NB4 (cell line): ENCODE results near the gene CACNA1B.

Experiments used
- DNase-seq: peaks from one replicate; pipeline ENCODE4 v3.0.0; 2010; ENCODE audit warnings: low read depth
- H3K4me3 ChIP-seq: one replicate; pipeline ENCODE4 v1.5.1; 2011; ENCODE audit warnings: mild to moderate bottlenecking, low read depth, low read length, moderate library complexity
- CTCF ChIP-seq: IDR thresholded peaks from one replicate; pipeline ENCODE4 v1.5.1; 2012; ENCODE audit warnings: low read depth, low read length
- MYC ChIP-seq: IDR thresholded peaks from 2 replicates; pipeline ENCODE4 v1.6.1; 2011; ENCODE audit warnings: low read depth, low read length
- POLR2A ChIP-seq: IDR thresholded peaks from 2 replicates; pipeline ENCODE4 v1.6.1; 2011; ENCODE audit warnings: mild to moderate bottlenecking; ENCODE audit not compliant: insufficient read length; ENCODE audit errors: extremely low read depth
- TF ChIP-seq, protein P1 (sequence below): IDR thresholded peaks from 2 replicates; pipeline ENCODE4 v1.6.1; 2011; ENCODE audit warnings: low read depth, low read length

The CACNA1B gene

GRCh38 chr9:137879052-137879451 is 1.5 kb downstream of the CACNA1B start:
- DNase-seq, result no peak
- H3K4me3 ChIP-seq, result no peak overlapping the region
- TF ChIP-seq, protein P1, sequence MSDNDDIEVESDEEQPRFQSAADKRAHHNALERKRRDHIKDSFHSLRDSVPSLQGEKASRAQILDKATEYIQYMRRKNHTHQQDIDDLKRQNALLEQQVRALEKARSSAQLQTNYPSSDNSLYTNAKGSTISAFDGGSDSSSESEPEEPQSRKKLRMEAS, result no peak
- TF ChIP-seq MYC (no peak), CTCF (no peak), POLR2A (no peak)

DNA sequence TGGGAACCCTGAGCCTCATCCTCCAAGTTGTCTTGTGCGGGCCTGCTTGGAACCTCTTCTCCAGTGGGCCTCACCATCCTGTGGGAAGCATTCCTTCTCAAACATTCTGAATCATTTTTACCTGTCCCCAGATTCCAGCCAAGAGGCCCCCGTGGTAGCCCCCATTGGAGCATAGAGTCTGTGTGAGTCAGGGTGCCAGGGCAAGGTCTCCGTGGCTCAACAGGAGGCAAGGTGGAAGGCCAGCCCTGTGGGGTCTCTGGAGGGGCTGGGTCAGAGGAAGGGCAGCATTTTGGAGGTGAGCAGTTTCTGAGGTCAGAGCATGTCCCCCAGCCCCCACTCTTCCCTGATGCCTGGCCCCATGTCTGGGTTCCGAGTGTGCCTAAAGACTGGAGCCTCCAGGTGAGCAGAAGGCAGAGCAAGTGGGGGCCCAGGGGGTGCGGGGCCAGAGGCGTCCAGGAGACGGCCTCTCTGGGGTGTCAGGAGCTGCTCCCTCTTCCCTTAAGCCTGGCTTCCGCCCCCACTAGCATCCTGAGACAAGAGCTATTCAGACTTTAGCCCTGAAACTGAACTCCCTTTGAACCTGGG is 2.1 kb downstream of the CACNA1B start:
- no peak for TF ChIP-seq POLR2A
- TF ChIP-seq, protein P1, result no peak
- no peak for TF ChIP-seq MYC
- no peak for TF ChIP-seq CTCF
- no peak overlapping the region for H3K4me3 ChIP-seq
- no peak for DNase-seq

- no peak for TF ChIP-seq MYC
- TF ChIP-seq CTCF, result no peak
- TF ChIP-seq, protein P1, result no peak
- TF ChIP-seq POLR2A, result no peak
- peak; percentile 55 for DNase-seq
- H3K4me3 ChIP-seq, result no peak overlapping the region
These were observed 2.8 kb downstream of the CACNA1B start for GRCh38 chr9:137880160-137880975.

DNA sequence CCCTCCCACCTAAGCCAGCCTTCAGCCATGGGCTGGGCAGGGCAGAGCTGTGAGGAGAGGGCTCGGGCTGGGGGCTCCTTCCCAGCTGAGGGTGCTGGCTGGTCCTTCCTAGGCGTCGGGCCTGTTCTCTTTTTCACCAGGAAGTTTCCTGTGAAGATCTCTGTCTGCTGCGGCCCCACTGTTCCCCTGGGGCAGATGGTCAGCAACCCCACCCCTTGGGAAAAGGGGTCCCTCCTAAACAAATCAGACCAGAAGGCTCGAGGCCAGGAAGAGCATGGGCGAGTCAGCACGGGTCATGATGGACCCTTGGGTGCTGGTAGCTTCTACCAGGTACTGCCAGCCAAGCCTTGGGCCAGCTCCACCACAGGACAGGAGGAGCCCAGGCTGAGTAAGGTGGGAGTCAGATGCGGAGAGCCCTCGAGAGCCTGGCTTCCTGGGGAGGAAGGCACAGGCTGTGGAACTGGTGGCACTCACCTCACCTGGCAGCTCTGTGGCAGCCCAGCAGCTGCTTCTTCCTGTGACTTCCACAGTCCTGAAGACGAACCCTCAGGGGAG is 3.5 kb downstream of the CACNA1B start:
- no peak overlapping the region for H3K4me3 ChIP-seq
- no peak for TF ChIP-seq CTCF
- TF ChIP-seq, protein P1, result no peak
- no peak for TF ChIP-seq MYC
- no peak for TF ChIP-seq POLR2A
- DNase-seq, result no peak

- no peak overlapping the region for H3K4me3 ChIP-seq
- TF ChIP-seq POLR2A (no peak), CTCF (no peak), MYC (no peak)
- TF ChIP-seq, protein P1, result no peak
- DNase-seq, result no peak
These were observed 4.3 kb downstream of the CACNA1B start for GRCh38 chr9:137881591-137882505.
